ENCODE measurements around the gene TXNRD1.
"Not testable (repeated sequence)": the region's sequence is repeated elsewhere in the genome, so short reads cannot be mapped to it uniquely, and the experiment has no call there.

TXNRD1 gene

GRCh38 chr12:104304261-104305009 lies 88.9 kb downstream of the TXNRD1 start:
- no peak for DNase-seq (ENCODE audit: low read depth)

GRCh38 chr12:104305349-104305748 lies 89.8 kb downstream of the TXNRD1 start:
- no peak for DNase-seq (ENCODE audit: low read depth)

- no peak for DNase-seq (ENCODE audit: low read depth)
These were observed 90.8 kb downstream of the TXNRD1 start for GRCh38 chr12:104306376-104306775.

GRCh38 chr12:104306943-104307654 lies 91.5 kb downstream of the TXNRD1 start:
- DNase-seq (ENCODE audit: low read depth): no peak

DNA sequence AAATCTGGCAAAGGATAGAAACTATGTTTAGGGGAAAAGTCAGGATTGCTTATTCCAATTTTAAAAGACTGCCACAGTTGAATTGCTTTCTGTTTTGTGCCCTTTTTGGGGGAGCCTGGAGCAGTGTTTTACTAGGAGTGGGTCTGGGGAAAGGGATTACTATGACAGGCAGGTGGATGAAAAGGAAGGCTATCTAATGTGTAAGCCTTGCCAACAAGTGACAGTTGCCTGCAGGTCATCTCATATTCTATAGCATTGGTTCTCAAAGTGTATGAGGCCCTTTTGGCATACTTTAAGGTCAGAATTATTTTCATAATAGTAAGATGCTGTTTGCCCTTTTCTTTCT lies 92.0 kb downstream of the TXNRD1 start:
- DNase-seq (ENCODE audit: low read depth): no peak

DNA sequence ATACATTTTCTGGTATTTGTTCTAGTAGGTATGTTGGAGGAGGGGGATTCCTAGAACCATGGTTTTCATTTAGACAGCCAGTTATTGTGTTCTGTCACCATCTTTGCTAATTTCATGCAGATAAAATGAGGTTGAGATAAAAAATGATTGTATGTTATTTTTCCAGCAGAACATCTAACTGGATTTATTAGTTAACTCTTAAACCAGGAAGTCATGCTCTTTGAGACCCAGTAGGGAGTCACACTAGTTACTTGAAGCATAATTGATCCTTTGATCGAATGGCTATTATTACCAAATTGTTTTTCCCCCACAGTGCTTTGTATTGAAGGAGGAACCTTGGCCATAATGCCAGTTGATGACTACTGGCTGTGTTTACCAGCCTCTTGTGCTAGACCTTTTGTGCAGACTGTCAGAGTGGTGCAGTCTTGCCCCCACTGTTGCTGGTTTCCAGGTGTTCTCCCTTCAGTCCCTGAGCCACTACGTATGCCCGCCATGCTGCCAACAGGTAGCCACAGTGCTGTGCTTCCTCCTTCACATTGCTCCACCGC lies 93.9 kb downstream of the TXNRD1 start:
- DNase-seq (ENCODE audit: low read depth): no peak

GRCh38 chr12:104310751-104311633 lies 95.4 kb downstream of the TXNRD1 start:
- no peak for DNase-seq (ENCODE audit: low read depth)

DNA sequence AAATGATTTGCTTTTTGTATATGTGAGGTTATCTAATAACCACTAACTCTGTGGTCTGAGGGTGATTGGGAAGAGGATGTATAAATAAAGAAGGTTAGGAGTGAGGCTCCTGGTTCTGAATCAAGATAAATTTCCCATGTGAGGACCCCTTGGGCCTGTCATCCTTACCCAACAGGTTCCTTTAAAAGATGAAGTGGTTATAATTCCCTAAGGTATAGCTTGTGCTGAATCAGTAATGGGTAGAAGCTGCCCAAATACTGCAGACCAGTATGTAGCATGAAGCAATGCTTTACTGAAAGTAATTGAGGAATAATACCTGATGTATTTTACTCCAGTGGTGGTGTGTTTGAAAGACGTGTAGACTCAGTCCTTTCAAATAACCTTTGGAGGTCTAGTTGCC lies 96.6 kb downstream of the TXNRD1 start:
- DNase-seq (ENCODE audit: low read depth): no peak

- no peak for DNase-seq (ENCODE audit: low read depth)
These were observed 97.1 kb downstream of the TXNRD1 start for GRCh38 chr12:104312654-104313053.

DNA sequence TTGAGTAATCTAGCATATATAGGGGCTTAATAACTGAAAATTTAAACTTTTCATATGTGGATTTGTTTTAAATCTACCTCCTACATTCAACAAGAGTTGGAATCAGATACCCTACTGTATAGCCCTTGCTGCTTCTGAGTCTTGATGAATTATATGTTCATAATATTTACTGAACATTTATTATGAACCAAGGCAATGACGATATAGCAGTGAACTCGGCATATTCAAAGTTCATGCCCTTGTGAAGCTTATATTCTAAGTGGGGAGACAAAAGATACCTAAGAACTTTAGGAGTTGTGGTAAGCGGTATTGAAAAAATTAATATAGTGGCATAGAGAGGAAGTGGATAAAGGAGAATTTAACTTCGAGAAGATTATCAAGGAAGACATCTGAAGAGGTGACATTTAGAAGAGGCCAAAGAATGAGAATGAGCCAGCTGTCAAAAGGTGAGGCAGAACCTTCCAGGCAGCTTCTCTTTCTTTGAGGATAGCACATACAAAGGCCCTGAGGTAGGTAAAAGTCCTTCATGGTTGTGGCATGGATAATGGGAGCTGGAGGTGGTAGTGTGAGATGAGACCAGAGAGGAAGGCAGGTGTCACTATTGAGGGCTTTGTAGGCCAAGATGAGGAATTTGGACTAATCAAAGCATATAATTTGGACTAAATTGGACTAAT lies 98.1 kb downstream of the TXNRD1 start:
- no peak for DNase-seq (ENCODE audit: low read depth)

- DNase-seq (ENCODE audit: low read depth): no peak
These were observed 98.6 kb downstream of the TXNRD1 start for GRCh38 chr12:104314242-104314614.

DNA sequence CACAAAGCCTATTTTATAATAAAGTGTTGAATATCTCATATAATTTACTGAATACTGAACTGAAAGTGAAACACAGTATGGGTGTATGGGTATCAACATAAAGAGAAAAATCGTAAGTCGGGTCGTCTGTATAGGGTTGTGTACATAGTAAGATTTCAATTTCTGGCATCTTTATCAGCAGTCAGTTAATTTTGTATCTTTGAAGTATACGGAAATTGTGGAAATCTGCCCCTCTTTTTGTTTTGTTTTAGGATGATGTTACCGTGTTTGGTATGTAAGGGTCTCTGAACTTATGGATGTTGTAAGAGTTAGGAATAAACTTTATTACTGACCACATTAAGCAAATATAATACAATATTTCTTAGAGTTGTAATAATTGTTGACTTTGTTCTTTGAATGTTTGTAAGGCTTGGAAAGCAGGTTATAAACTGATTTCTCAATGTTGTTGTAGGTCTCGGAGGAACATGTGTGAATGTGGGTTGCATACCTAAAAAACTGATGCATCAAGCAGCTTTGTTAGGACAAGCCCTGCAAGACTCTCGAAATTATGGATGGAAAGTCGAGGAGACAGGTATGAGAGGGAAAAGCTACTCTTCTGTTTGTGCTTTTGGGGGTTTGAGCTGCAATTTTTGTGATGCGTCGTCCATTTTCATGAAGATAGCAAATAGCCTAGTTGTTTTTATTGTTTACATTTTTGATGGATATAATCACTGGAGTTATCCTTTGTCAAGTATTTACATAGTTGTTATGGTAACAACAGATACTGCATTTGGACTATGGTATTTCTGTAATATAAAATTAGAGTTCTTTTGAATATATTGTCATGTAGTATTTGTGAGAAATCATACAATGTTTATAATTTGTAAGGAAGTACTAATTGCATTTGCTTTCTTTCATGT lies 100.0 kb downstream of the TXNRD1 start:
- DNase-seq (ENCODE audit: low read depth): no peak

GRCh38 chr12:104316936-104317335 lies 101.4 kb downstream of the TXNRD1 start:
- DNase-seq (ENCODE audit: low read depth): no peak

DNA sequence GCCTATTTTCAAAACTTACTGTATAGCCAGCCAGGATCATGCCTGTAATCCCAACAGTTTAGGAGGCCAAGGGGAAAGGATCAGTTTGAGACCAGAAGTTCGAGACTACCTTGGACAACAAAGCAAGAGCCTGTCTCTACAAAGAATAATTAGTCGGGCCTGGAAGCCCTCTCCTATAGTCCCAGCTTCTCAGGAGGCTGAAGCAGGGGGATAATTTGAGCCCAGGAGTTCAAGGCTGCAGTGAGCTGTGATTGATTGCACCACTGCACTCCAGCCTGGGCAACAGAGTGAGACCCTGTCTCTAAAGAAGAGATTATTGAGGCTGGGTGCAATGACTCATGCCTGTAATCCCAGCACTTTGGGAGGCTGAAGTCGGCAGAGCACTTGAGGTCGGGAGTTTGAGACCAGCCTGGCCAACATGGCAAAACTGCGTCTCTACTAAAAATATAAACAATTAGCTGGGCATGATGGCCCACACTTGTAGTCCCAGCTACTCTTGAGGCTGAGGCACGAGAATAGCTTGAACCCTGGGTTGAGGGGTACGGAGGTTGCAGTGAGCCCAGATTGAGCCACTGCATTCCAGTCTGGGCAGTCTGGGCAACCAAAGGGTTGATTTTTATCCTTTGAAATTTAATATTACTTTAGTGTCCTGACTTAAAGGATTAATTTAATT lies 102.1 kb downstream of the TXNRD1 start:
- DNase-seq (ENCODE audit: low read depth): no peak

DNA sequence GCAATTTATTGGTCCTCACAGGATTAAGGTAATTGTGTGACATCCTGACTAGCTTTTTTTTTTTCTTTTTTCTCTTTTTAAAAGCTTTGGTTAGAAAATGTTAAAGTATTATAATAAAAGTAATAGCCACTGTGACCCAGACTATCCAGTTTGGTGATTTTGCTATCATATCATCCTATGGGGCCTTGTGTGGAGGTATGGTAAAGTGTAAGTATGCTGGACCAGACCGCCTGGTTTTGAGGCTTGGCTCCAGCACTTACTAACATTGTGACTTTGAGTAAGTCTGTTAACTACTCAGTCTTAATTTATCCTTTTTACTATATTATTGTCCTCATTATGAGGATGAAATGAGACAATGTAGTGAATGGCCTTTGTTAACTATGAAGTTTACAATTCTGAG lies 103.4 kb downstream of the TXNRD1 start:
- no peak for DNase-seq (ENCODE audit: low read depth)

DNA sequence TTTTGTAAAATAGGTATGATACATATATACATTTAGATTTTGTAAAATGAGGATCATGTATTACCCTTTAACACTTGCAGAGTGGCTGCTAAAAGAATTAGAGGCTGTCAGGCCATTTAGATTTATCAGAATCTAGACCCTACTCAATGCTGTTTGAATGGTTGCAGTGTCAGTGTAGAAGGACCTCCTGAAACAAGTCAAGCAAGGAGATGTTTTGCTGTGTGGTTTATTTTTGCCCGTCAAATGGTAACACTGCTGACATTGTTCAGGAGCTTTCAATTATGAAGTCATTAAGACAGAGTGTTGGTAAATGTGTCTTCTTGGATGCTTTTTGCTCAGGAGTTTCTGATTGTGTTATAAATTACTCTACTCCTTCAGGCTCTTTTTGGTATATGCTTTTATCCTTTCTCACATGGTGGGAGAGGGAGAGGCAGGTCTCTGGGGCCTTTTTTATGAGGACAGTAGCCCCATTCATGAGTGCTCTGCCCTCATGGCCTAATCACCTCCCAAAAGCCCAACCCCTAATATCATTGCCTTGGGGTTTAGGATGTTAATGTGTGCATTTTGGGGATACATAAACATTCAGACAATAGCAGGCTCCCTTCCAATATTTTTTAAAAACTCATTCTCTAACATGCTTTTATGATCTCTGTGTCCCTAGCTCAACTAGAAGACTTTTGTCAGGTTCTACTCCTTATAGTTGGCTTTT lies 104.5 kb downstream of the TXNRD1 start:
- DNase-seq (ENCODE audit: low read depth): no peak

GRCh38 chr12:104320627-104321024 lies 105.0 kb downstream of the TXNRD1 start:
- DNase-seq (ENCODE audit: low read depth): no peak

GRCh38 chr12:104321949-104322348 lies 106.4 kb downstream of the TXNRD1 start:
- DNase-seq (ENCODE audit: low read depth): no peak

- DNase-seq (ENCODE audit: low read depth): not testable (repeated sequence)
These were observed 107.0 kb downstream of the TXNRD1 start for GRCh38 chr12:104322533-104322932.

DNA sequence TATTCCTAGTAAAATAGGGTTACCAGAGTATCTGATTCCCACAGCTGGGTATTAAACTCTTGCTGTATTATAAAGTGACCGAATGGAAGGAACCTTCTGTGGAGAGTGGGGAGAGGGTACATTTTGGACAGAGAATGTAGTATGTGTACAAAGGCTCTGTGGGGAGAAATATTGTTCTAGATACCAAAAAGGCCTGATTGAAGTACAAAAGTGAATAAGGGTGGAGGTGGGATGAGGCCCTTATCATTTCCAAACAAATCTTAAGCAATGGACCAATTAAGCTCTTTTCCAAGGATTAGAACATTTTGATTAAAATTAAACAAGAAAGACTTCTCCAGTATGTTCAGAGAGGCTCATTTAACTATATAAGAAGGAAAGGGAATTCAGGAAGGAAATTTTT lies 108.3 kb downstream of the TXNRD1 start:
- DNase-seq (ENCODE audit: low read depth): no peak
